Testis (tissue), 3 donors: ENCODE measurements around the gene PCDHA6. TPM values are rescaled to one million over a fixed set of nuclear protein-coding genes. Genes with fewer than 3 reads are reported as not detected.
"Not testable (repeated sequence)": the region's sequence is repeated elsewhere in the genome, so short reads cannot be mapped to it uniquely, and the experiment has no call there.

Experiments
- DNase-seq: peaks from one replicate; pipeline ENCODE4 v3.0.0-alpha.2; 2019
- H3K27ac ChIP-seq, 2 donors: fragments of 200-600 bp; sonication (generic); one replicate each; pipeline ENCODE4 v1.5.1; 2019
- H3K27me3 ChIP-seq: fragments of 200-600 bp; sonication (generic); one replicate; pipeline ENCODE4 v1.5.1; 2019
- H3K36me3 ChIP-seq: fragments of 200-600 bp; sonication (generic); one replicate; pipeline ENCODE4 v1.5.1; 2017; ENCODE audit warnings: low read depth; ENCODE audit errors: missing control alignments
- H3K4me1 ChIP-seq: fragments of 200-600 bp; sonication (generic); one replicate; pipeline ENCODE4 v1.5.1; 2019
- H3K4me3 ChIP-seq, 2 donors: fragments of 200-600 bp; sonication (generic); one replicate each; pipeline ENCODE4 v1.5.1; 2017 to 2019
- H3K9me3 ChIP-seq: fragments of 200-600 bp; sonication (generic); one replicate; pipeline ENCODE4 v1.5.1; 2017
- POLR2A ChIP-seq: fragments of 450-650 bp; IDR thresholded peaks from one replicate; pipeline ENCODE4 v1.6.1; 2017; ENCODE audit warnings: antibody characterized with exemption, mild to moderate bottlenecking, moderate library complexity
- WGBS, 2 donors: methylation state at CpG; one replicate each; pipeline ENCODE4 v1.1.5; 2018; 5-methylcytosine and 5-hydroxymethylcytosine counted together
- intact Hi-C: fragments of 100-400 bp; cut with DNase I; formaldehyde crosslinking; loops from one replicate; pipeline ENCODE4 v1.15.1; 2023; ENCODE audit warnings: low total_unique reads
- polyA plus RNA-seq: library from polyadenylated mRNA; stranded (reverse); fragments of 350-450 nt; fragmentation: Illumina TruSeq; extraction: RNeasy Lipid Tissue Mini Kit (QIAGEN cat#74804); gene quantifications from one replicate; pipeline ENCODE4 v1.2.3, GENCODE V29; 2014; ENCODE audit warnings: low read depth, low replicate concordance; ENCODE audit not compliant: insufficient read depth
- total RNA-seq, 2 donors: library from RNA; depleted of rRNA; stranded (reverse); fragments of >200 nt; gene quantifications; one replicate each; pipeline ENCODE4 v1.2.3, GENCODE V29; 2016
- TF ChIP-seq, protein P1 (sequence below), 3 experiments: fragments of 450-650 bp in 2 of 3; fragments of 200-600 bp in 1 of 3; sonication (generic) in 1 of 3; IDR thresholded peaks; one replicate each; pipeline ENCODE4 v1.5.1; 2016 to 2019; ENCODE audit warnings: antibody characterized with exemption in 3 of 3, mild to moderate bottlenecking in 2 of 3, moderate library complexity in 1 of 3

PCDHA6 gene
- total and polyA plus RNA-seq, 3 donors from 2014 or later: 0.88 to 4.6 (median 2.3) TPM

DNA sequence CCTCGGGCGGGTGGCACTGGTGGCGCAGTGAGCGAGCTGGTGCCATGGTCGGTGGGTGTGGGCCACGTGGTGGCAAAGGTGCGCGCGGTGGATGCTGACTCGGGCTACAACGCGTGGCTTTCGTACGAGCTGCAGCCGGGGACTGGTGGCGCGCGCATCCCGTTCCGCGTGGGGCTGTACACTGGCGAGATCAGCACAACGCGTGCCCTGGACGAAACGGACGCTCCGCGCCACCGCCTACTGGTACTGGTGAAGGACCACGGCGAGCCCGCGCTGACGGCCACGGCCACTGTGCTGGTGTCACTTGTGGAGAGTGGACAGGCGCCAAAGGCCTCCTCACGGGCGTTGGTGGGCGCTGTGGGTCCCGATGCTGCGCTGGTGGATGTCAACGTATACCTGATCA lies 18.9 kb upstream of the PCDHA6 start:
- Histone ChIP-seq H3K9me3 (no peaks in the 10 kb centered on the region), H3K4me3 (no peak overlapping the region), H3K27me3 (no peaks in the 10 kb centered on the region), H3K36me3 (no peaks in the 10 kb centered on the region), H3K4me1 (no peaks in the 10 kb centered on the region), H3K27ac (no peak overlapping the region)
- intact Hi-C loops: no loop called here
- DNase-seq: no peak
- WGBS, 2 donors: 51 to 57% methylated on average over 18 to 41 of the region's 43 CpGs
- no peak for TF ChIP-seq POLR2A
- TF ChIP-seq, protein P1, sequence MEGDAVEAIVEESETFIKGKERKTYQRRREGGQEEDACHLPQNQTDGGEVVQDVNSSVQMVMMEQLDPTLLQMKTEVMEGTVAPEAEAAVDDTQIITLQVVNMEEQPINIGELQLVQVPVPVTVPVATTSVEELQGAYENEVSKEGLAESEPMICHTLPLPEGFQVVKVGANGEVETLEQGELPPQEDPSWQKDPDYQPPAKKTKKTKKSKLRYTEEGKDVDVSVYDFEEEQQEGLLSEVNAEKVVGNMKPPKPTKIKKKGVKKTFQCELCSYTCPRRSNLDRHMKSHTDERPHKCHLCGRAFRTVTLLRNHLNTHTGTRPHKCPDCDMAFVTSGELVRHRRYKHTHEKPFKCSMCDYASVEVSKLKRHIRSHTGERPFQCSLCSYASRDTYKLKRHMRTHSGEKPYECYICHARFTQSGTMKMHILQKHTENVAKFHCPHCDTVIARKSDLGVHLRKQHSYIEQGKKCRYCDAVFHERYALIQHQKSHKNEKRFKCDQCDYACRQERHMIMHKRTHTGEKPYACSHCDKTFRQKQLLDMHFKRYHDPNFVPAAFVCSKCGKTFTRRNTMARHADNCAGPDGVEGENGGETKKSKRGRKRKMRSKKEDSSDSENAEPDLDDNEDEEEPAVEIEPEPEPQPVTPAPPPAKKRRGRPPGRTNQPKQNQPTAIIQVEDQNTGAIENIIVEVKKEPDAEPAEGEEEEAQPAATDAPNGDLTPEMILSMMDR (IDR thresholded peaks at IDR 0.05): no peak

DNA sequence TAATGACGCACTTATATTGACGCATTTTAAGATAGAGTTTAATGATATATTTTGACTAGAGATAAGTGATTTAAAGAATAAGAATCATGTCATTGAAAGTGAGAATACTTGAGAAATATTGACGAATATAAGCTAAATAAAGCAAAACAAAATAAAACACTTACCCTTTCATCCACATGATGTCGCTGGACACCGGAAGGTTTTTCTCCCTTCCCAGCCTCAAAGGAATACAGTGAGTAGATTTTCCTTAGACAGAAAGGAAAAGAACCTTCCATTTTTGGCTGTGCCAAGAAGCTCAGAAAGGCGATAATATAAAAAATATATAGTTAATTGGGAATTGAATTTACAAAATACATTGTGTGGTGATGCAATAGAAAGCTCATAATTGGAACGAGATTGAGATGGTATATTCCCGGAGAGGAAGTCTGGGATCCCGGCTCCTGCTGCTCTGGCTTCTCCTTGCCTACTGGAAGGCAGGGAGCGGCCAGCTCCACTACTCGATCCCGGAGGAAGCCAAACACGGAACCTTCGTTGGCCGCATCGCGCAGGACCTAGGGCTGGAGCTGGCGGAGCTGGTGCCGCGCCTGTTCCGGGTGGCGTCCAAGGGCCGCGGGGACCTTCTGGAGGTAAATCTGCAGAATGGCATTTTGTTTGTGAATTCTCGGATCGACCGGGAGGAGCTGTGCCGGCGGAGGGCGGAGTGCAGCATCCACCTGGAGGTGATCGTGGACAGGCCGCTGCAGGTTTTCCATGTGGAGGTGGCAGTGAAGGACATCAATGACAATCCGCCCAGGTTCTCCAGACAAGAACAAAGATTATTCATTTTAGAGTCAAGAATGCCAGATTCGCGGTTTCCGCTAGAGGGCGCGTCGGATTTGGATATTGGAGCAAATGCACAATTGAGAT lies 6.1 kb upstream of the PCDHA6 start, which contains the start of gene PCDHA5:
PCDHA5 (plus strand) TSS at position 239 of the 906 bp plus-strand sequence.
- WGBS, 2 donors: 15 to 19% methylated on average over 39 of the region's 39 CpGs
- H3K9me3 ChIP-seq: no peaks in the 10 kb centered on the region
- H3K36me3 ChIP-seq: no peaks in the 10 kb centered on the region
- H3K4me3 ChIP-seq: peak within 1 kb of the TSS in 1 of 2 donors; percentile 39
- no peaks in the 10 kb centered on the region for H3K27me3 ChIP-seq
- H3K4me1 ChIP-seq: no peaks in the 10 kb centered on the region
- no peak for TF ChIP-seq POLR2A
- TF ChIP-seq, protein P1 (IDR thresholded peaks at IDR 0.05): peak in 2 of 3 experiments; percentile 43 to 47
- DNase-seq: peak; percentile 78
- intact Hi-C loops: no loop called here
- no peak within 1 kb of the TSS for H3K27ac ChIP-seq

DNA sequence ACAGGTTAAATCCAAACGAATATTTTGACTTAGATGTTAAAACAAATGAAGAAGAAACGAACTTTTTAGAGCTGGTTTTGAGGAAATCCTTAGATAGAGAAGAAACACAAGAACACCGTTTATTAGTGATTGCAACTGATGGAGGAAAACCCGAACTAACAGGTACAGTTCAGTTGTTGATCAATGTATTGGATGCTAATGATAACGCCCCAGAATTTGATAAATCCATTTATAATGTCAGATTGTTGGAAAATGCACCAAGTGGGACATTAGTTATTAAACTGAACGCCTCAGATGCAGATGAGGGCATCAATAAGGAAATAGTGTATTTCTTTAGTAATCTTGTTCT lies 5.5 kb upstream of the PCDHA6 start:
- TF ChIP-seq, protein P1 (IDR thresholded peaks at IDR 0.05): no peak
- TF ChIP-seq POLR2A: no peak
- Histone ChIP-seq H3K27me3 (no peaks in the 10 kb centered on the region), H3K9me3 (no peaks in the 10 kb centered on the region), H3K4me3 (peak overlapping the region in 1 of 2 donors; percentile 39), H3K27ac (no peak overlapping the region), H3K36me3 (no peaks in the 10 kb centered on the region), H3K4me1 (no peaks in the 10 kb centered on the region)
- 19 to 21% methylated on average over 6 of the region's 6 CpGs for WGBS, 2 donors
- intact Hi-C loops: no loop called here
- no peak for DNase-seq

DNA sequence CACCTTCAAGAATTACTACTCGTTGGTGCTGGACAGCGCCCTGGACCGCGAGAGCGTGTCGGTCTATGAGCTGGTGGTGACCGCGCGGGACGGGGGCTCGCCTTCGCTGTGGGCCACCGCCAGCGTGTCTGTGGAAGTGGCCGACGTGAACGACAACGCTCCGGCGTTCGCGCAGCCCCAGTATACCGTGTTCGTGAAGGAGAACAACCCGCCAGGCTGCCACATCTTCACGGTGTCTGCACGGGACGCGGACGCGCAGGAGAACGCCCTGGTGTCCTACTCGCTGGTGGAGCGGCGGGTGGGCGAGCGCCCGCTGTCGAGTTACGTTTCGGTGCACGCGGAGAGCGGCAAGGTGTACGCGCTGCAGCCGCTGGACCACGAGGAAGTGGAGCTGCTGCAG lies 4.8 kb upstream of the PCDHA6 start:
- H3K9me3 ChIP-seq, H3K4me3 ChIP-seq, H3K27ac ChIP-seq, H3K27me3 ChIP-seq, H3K4me1 ChIP-seq, intact Hi-C loops, H3K36me3 ChIP-seq, DNase-seq: not testable (repeated sequence)
- WGBS, 2 donors: 38 to 42% methylated on average over 11 to 48 of the region's 48 CpGs

DNA sequence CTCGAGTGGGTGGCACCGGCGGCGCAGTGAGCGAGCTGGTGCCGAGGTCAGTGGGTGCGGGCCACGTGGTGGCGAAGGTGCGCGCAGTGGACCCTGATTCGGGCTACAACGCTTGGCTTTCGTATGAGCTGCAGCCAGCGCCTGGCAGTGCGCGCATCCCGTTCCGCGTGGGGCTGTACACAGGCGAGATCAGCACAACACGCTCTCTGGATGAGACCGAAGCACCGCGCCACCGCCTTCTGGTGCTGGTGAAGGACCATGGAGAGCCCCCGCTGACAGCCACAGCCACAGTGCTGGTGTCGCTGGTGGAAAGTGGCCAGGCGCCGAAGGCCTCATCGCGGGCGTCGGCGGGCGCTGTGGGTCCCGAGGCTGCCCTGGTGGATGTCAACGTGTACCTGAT lies 4.3 kb upstream of the PCDHA6 start:
- 30 to 40% methylated on average over 2 to 33 of the region's 38 CpGs for WGBS, 2 donors
- H3K4me1 ChIP-seq: no peaks in the 10 kb centered on the region
- no peak for DNase-seq
- H3K9me3 ChIP-seq: no peaks in the 10 kb centered on the region
- no peak overlapping the region for H3K27ac ChIP-seq
- intact Hi-C loops: no loop called here
- no peaks in the 10 kb centered on the region for H3K27me3 ChIP-seq
- H3K4me3 ChIP-seq: no peak overlapping the region
- TF ChIP-seq POLR2A: no peak
- TF ChIP-seq, protein P1 (IDR thresholded peaks at IDR 0.05): no peak
- H3K36me3 ChIP-seq: no peaks in the 10 kb centered on the region
